H54 (cell line): Measurements from ENCODE around the gene RAB6B.
A peak's percentile ranks its signal among the peaks of the same experiment; 100 is the strongest.

Source experiments
- DNase-seq: peaks from one replicate; pipeline ENCODE4 v3.0.0; 2011; ENCODE audit warnings: low spot score, mixed read lengths; ENCODE audit not compliant: insufficient read length
- FAIRE-seq: peaks from 3 replicates; lab custom pipeline; 2011; peaks lifted over from hg19 to GRCh38; lab: Jason Lieb, UNC
- POLR2A ChIP-seq: IDR thresholded peaks from 2 replicates; pipeline ENCODE4 v1.6.1; 2011; ENCODE audit warnings: low read depth, mild to moderate bottlenecking, low read length

The RAB6B gene

GRCh38 chr3:133895208-133896001 lies at the start of gene RAB6B:
RAB6B (minus strand) TSS chr3:133895882; CDS start chr3:133895466, 416 bp downstream.
- peak; percentile 51 for DNase-seq
- TF ChIP-seq POLR2A: 0 out of 2 replicates have a peak, but pooled peaks have one; percentile 27
- FAIRE-seq: no peak

- no peak for FAIRE-seq
- TF ChIP-seq POLR2A: no peak
- no peak for DNase-seq
These were observed 49.1 kb upstream of the RAB6B start for GRCh38 chr3:133944641-133945380.

- no peak for DNase-seq
- FAIRE-seq: no peak
- TF ChIP-seq POLR2A: no peak
These were observed 48.5 kb upstream of the RAB6B start for GRCh38 chr3:133944181-133944580.

- DNase-seq (peak; percentile 51), FAIRE-seq (no peak)
- no peak for TF ChIP-seq POLR2A
These were observed 48.0 kb upstream of the RAB6B start for GRCh38 chr3:133943639-133944141.

- DNase-seq: no peak
- no peak for TF ChIP-seq POLR2A
- no peak for FAIRE-seq
These were observed 47.4 kb upstream of the RAB6B start for GRCh38 chr3:133943031-133943535.

DNA sequence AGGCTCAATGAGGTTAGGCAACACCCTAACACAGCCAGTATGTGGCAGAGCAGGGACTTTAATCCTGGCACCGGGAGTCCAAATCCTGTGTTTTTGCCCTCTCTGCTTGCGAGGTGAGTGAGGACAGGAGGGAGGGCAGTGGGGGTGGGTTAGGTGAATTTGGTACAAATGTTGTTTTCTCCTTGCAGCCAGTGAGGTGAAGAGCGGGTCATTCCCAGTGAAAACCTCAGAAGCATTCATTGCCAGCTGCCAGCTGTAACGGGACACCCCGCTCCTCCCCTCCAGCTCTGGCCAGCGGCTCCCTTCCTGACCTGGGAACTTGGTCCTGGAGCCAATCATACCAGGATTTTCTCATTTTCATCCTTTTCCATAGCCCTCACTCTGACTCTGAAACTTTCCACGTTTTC lies 45.7 kb upstream of the RAB6B start:
- TF ChIP-seq POLR2A: no peak
- no peak for FAIRE-seq
- DNase-seq: no peak

GRCh38 chr3:133940536-133940935 lies 44.9 kb upstream of the RAB6B start:
- no peak for FAIRE-seq
- TF ChIP-seq POLR2A: no peak
- no peak for DNase-seq

GRCh38 chr3:133939463-133939835 lies 43.8 kb upstream of the RAB6B start:
- FAIRE-seq (no peak), DNase-seq (no peak)
- TF ChIP-seq POLR2A: no peak

GRCh38 chr3:133938770-133939462 lies 43.2 kb upstream of the RAB6B start:
- DNase-seq: no peak
- FAIRE-seq: no peak
- TF ChIP-seq POLR2A: no peak

GRCh38 chr3:133937756-133938601 lies 42.3 kb upstream of the RAB6B start:
- FAIRE-seq (no peak), DNase-seq (no peak)

DNA sequence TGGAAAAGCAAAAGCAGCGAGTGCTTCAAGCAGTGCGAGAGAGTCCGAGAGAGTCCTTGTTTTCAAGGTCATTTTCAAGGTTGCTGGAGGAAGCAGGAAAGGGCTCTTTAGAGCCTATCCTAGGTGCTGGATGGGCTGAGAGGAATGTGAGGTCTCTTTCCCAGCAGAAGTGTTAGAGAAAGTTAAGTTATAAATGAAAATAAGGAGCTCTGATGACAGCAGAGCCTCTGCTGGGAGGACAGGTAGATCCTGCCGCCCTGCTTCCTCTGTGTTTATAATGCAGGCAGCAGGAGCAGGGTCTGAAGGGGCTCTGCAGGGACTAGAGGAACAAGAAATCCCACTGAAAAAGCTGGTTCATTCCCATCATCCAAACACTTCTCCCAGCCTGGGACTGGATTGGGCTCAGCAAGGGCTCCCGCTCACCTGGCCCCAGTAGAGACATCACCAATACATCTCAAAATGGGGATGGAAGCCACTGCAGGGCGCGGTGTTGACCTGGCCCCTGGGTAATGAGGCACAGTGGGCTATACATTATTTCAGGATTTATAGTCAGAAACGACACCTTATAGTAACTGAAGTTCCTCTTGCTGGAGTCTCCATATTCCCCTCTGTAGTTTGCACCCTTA lies 41.5 kb upstream of the RAB6B start:
- FAIRE-seq: no peak

More at GRCh38 chr3:133937756-133938601, 42.3 kb upstream of the RAB6B start:
- no peak for TF ChIP-seq POLR2A

More for the DNA sequence above, 41.5 kb upstream of the RAB6B start:
- no peak for TF ChIP-seq POLR2A
- no peak for DNase-seq
